PC-9 (cell line): Measurements from ENCODE around the gene CCR9. TPM values are rescaled to one million over a fixed set of nuclear protein-coding genes. Genes with fewer than 3 reads are reported as not detected.

Experiments
- BruUV-seq: library from RNA; stranded (reverse); fragments of 400-500 nt; replicated peaks from 2 replicates; lab custom pipeline; 2021; lab: Mats Ljungman, UMichigan
- CTCF ChIA-PET: fragments of 300-600 bp; sonication (Branson Sonifier 250); formaldehyde crosslinking; loops from one replicate; lab custom pipeline; 2022; ENCODE audit warnings: antibody characterized with exemption; lab: Charles Lee
- POLR2A ChIA-PET: fragments of 300-600 bp; sonication (Branson Sonifier 250); formaldehyde crosslinking; loops from one replicate; lab custom pipeline; 2022; ENCODE audit warnings: antibody characterized with exemption; ENCODE audit not compliant: unreplicated experiment; lab: Charles Lee
- DNase-seq, 2 experiments: peaks; one replicate each; pipeline versions ENCODE4 v3.0.0 to v3.0.0-alpha.2; 2015 to 2022; ENCODE audit warnings: mixed read lengths in 1 of 2
- H2AFZ ChIP-seq: fragments of 200-600 bp; sonication (generic); 2 replicates; pipeline ENCODE4 v1.8.1; 2017; ENCODE audit warnings: antibody characterized with exemption
- H3F3A ChIP-seq: fragments of 200-600 bp; sonication (generic); 2 replicates; pipeline ENCODE4 v1.8.1; 2017; ENCODE audit warnings: antibody characterized with exemption, mild to moderate bottlenecking, low read depth; ENCODE audit not compliant: insufficient read depth
- H3K27ac ChIP-seq: fragments of 200-600 bp; sonication (generic); 2 replicates; pipeline ENCODE4 v1.6.1; 2016; ENCODE audit warnings: mixed run types
- H3K27me3 ChIP-seq: fragments of 200-600 bp; sonication (generic); 2 replicates; pipeline ENCODE4 v1.6.1; 2016; ENCODE audit warnings: low read depth, mixed run types; ENCODE audit not compliant: insufficient read depth
- H3K36me3 ChIP-seq: fragments of 200-600 bp; sonication (generic); 2 replicates; pipeline ENCODE4 v1.6.1; 2016; ENCODE audit warnings: low read depth, mixed run types
- H3K4me1 ChIP-seq: fragments of 200-600 bp; sonication (generic); replicated peaks from 2 replicates; pipeline ENCODE4 v1.6.1; 2016; ENCODE audit warnings: mixed run types; ENCODE audit not compliant: insufficient read depth
- H3K4me2 ChIP-seq: fragments of 200-600 bp; sonication (generic); 2 replicates; pipeline ENCODE4 v1.6.1; 2017; ENCODE audit warnings: mixed run types
- H3K4me3 ChIP-seq: fragments of 200-600 bp; sonication (generic); 2 replicates; pipeline ENCODE4 v1.6.1; 2016; ENCODE audit warnings: mixed run types
- H3K79me2 ChIP-seq: fragments of 200-600 bp; sonication (generic); 2 replicates; pipeline ENCODE4 v1.6.1; 2017; ENCODE audit warnings: low read depth, mixed run types
- H3K9me2 ChIP-seq: fragments of 200-600 bp; sonication (generic); 2 replicates; pipeline ENCODE4 v1.8.1; 2017; ENCODE audit warnings: mild to moderate bottlenecking; ENCODE audit not compliant: insufficient read depth
- H3K9me3 ChIP-seq: fragments of 200-600 bp; sonication (generic); 2 replicates; pipeline ENCODE4 v1.8.1; 2016; ENCODE audit warnings: low read depth; ENCODE audit not compliant: insufficient read depth
- H4K20me1 ChIP-seq: fragments of 200-600 bp; sonication (generic); 2 replicates; pipeline ENCODE4 v1.8.1; 2017; ENCODE audit not compliant: insufficient read depth
- CTCF ChIP-seq: fragments of 200-600 bp; sonication (generic); conservative IDR thresholded peaks from 2 replicates; pipeline ENCODE4 v1.6.1; 2017; ENCODE audit warnings: mixed run types, antibody characterized with exemption, mild to moderate bottlenecking, moderate library complexity
- EZH2 ChIP-seq: fragments of 200-600 bp; sonication (generic); IDR thresholded peaks from 2 replicates; pipeline ENCODE4 v1.8.0; 2017; ENCODE audit warnings: antibody characterized with exemption, low read depth
- intact Hi-C: fragments of 100-400 bp; cut with micrococcal nuclease; formaldehyde crosslinking; loops from one replicate; pipeline ENCODE4 v1.10.0; 2022; ENCODE audit not compliant: unreplicated experiment
- total RNA-seq: library from RNA; stranded (reverse); gene quantifications from 2 replicates; pipeline ENCODE4 v1.2.3, GENCODE V29; 2021

CCR9 gene
- total RNA-seq, 1 experiment from 2014 or later, result not detected

- H3K4me2 ChIP-seq, result no peak overlapping the region
- no peak for DNase-seq
- no peaks in the 10 kb centered on the region for H3K79me2 ChIP-seq
- H3K9me2 ChIP-seq, result no peaks in the 10 kb centered on the region
- H3K4me3 ChIP-seq, result no peak overlapping the region
- no peaks in the 10 kb centered on the region for H3K27me3 ChIP-seq
- intact Hi-C loops, result no loop called here
- H3K27ac ChIP-seq, result no peak overlapping the region
- no TSS peak for BruUV-seq
- H2AFZ ChIP-seq, result no peak overlapping the region
- H3F3A ChIP-seq, result no peaks in the 10 kb centered on the region
- ChIA-PET CTCF (interaction anchor here (0.7 kb wide), 1 partner anchor 139 kb away, joined by 4 read pairs; no protein-coding TSS in a partner anchor), POLR2A (no interaction called here)
- H3K9me3 ChIP-seq, result no peaks in the 10 kb centered on the region
- TF ChIP-seq CTCF, result no peak
- no peak for TF ChIP-seq EZH2
- H3K36me3 ChIP-seq, result no peaks in the 10 kb centered on the region
- H4K20me1 ChIP-seq, result no peaks in the 10 kb centered on the region
- no peaks in the 10 kb centered on the region for H3K4me1 ChIP-seq
These were observed 17.7 kb upstream of the CCR9 start for GRCh38 chr3:45868650-45869049.

- Histone ChIP-seq H3K27me3 (no peaks in the 10 kb centered on the region), H2AFZ (no peak overlapping the region), H3K9me3 (no peaks in the 10 kb centered on the region), H3K36me3 (no peaks in the 10 kb centered on the region), H3K79me2 (no peaks in the 10 kb centered on the region), H3F3A (no peaks in the 10 kb centered on the region), H3K4me1 (no peaks in the 10 kb centered on the region), H3K9me2 (no peaks in the 10 kb centered on the region), H3K27ac (no peak overlapping the region), H3K4me3 (no peak overlapping the region), H4K20me1 (no peaks in the 10 kb centered on the region), H3K4me2 (no peak overlapping the region)
- intact Hi-C loops, result no loop called here
- ChIA-PET POLR2A (interaction anchor here (0.6 kb wide), 1 partner anchor 23 kb away, joined by 3 read pairs; no protein-coding TSS in a partner anchor), CTCF (no interaction called here)
- TF ChIP-seq CTCF (no peak), EZH2 (no peak)
- DNase-seq, result no peak
- BruUV-seq, result no TSS peak
These were observed 16.7 kb upstream of the CCR9 start for GRCh38 chr3:45869638-45870037.

DNA sequence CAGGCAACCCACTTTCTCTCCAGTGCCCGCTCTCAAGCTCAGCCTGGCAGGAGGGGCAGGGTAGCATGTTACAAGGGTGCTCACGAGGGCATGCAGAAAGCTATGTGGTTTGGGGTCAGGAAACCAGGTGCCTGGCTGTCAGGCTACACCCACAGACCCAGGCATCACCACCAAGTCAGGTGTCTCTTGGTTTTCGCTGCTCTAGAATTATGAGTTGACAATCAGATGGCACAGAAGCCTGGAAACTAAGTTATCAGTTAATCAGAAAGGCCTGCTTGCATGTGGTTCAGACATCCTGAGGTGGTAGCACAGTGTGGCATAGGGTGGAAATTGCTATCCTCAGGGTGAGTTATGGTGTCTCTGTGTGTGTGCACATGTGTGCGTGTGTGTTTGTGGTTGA, 16.2 kb upstream of the CCR9 start:
- Histone ChIP-seq H3K79me2 (no peaks in the 10 kb centered on the region), H4K20me1 (no peaks in the 10 kb centered on the region), H3K9me3 (no peaks in the 10 kb centered on the region), H3K4me3 (no peak overlapping the region), H3K27ac (no peak overlapping the region), H3K36me3 (no peaks in the 10 kb centered on the region), H2AFZ (no peak overlapping the region), H3K27me3 (no peaks in the 10 kb centered on the region), H3F3A (no peaks in the 10 kb centered on the region), H3K4me1 (no peaks in the 10 kb centered on the region), H3K4me2 (no peak overlapping the region), H3K9me2 (no peaks in the 10 kb centered on the region)
- intact Hi-C loops, result no loop called here
- TF ChIP-seq EZH2 (no peak), CTCF (no peak)
- DNase-seq, result no peak
- no TSS peak for BruUV-seq
- POLR2A ChIA-PET, result interaction anchor here (0.6 kb wide), 1 partner anchor 22 kb away, joined by 3 read pairs; no protein-coding TSS in a partner anchor
- CTCF ChIA-PET, result no interaction called here
